Middle frontal gyrus (tissue), 1 donor: Measurements from ENCODE around the gene UBE2N.
"Not testable (repeated sequence)": the region's sequence is repeated elsewhere in the genome, so short reads cannot be mapped to it uniquely, and the experiment has no call there.

ENCODE experiments used
- DNase-seq: peaks from one replicate; pipeline ENCODE4 v3.0.0-alpha.2; 2015; ENCODE audit warnings: low spot score; ENCODE audit errors: extremely low spot score

Gene UBE2N

GRCh38 chr12:93380480-93381121 lies 61.1 kb downstream of the UBE2N start:
- no peak for DNase-seq

DNA sequence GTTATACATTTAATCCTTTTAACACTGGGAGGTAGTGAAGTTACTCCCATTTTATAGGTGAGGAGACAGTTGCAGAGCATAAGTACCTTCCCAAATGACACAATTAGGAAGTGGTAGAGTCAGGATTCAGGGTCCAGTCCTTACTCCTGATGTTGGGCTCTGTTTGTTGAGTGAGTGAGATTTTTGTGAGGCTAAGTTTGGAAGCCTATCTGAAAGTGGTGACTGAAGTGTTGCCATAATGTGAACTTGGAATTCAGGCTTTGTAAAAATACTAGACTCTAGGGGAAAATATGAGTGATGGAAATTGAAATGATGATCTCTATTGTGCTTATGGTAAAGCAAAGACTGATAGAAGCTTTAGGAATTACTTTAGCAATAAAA lies 61.8 kb downstream of the UBE2N start:
- DNase-seq: no peak

GRCh38 chr12:93379326-93379980 lies 62.3 kb downstream of the UBE2N start:
- DNase-seq: no peak

DNA sequence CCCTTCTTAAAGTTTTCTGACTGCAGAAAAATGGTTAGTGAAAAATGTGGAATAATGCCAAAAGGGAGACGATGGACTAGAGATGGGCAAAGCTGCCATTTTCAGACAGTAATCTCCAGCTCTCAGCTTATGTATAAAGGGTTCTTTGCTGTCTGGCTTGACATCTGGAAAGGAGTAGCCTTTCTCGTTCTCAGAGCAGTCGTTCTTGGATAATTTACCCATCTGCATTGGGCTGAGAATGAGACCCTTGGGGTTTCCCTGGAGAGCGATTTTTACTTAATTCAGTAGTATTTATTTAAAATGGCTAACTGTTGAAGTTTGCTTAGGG lies 62.8 kb downstream of the UBE2N start:
- DNase-seq: no peak

DNA sequence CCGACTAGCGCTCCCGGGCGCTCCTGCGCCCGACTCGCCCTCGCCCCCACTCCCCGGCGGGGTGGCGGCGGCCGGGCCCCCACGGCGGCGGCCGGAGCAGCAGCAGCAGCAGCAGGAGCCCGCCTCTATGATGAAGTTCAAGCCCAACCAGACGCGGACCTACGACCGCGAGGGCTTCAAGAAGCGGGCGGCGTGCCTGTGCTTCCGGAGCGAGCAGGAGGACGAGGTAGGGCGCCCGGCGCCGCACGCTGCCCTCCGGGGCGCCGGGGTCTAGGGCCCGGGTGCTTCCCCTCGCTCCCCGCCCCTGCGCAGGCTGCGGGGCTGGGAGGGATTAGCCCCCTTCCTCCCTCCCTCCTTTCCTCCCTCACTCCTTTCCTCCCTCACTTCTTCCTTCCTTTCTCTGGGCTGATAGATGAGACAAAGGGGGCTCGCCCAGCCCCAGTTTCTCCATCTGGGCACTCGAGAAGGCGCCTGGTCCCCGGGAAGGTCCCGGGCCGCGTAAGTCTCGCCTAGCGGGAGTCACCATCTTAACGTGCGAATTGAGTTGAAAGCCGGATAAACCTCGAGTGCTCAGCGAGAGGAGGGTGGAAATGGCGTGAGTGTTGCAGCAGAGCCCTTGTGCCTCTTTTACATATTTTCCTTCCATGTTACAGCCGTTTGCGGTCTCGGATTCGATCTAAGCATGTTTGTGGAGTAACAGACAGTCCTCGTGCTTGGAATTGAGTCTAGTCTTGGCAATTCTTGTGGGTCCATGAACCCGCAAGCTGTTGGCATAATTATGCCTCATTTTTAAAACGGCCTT lies 63.4 kb downstream of the UBE2N start:
- DNase-seq: not testable (repeated sequence)

DNA sequence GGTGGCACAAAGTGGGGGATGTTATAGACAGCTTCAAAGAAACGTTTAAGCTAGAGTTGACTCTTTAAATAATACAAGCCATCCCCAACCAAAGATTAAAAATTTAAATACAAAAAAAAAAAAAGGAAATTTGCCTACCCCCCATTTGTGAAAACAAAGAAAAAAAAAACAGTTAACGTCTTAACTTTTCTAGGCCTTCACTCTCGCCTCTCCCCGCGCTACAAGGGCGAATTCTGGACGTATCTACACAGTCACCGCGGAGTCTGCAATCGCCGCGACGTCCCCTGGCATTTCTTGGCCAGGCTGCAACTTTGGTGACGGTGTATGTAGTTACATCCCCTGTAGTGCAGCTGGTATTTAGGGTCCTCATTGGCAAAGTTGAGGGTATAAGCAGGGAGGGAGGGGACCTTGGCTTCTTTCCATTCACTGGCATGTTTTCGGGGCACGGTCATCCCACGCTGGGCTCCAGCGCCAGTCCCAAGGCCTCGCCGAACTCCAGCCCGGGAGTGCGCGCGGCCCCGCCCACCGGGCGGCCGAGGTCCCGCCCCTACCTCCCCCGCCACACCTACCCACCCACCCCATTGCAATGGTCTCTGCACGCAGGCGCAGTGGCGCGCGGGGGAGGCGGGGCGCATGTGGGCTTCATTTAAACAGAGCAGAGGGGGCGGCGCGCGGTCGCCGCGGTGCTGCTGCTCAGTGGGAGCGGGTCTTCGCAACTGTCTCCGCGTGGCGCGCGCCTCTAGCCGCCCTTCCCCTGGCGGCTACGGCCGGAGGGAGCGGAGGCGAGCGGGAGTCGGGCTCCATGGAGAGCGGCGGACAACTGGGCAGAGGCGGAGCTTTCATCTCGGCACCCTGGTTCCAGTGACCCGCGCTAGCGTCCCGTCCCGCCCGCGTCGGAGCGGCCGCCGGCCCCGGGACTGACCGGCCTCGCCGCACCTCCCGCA lies 64.2 kb downstream of the UBE2N start, which contains the start of gene NUDT4:
Gene NUDT4, plus strand, starts transcription at position 674 of the 944 bp plus-strand sequence. CDS start 398 bp downstream, outside the sequence.
- peak; percentile 87 for DNase-seq

GRCh38 chr12:93376436-93377251 lies 65.1 kb downstream of the UBE2N start:
- no peak for DNase-seq

DNA sequence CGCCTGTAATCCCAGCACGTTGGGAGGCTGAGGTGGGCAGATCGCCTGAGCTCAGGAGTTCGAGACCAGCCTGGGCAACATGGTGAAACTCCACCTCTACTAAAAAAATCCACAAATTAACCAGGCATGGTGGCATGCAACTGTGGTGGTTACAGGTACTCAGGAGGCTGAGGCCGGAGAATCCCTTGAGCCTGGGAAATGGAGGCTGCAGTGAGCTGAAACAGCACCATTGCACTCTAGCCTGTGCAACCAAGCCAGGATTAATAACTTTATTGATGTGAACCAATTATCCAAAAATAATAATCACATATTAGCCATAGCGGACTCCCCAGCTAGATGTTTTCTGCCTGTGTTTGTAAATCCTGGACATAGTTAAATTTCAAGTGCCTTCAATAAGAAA lies 65.8 kb downstream of the UBE2N start:
- no peak for DNase-seq

- no peak for DNase-seq
Measured at GRCh38 chr12:93373961-93374656, 67.6 kb downstream of the UBE2N start.

DNA sequence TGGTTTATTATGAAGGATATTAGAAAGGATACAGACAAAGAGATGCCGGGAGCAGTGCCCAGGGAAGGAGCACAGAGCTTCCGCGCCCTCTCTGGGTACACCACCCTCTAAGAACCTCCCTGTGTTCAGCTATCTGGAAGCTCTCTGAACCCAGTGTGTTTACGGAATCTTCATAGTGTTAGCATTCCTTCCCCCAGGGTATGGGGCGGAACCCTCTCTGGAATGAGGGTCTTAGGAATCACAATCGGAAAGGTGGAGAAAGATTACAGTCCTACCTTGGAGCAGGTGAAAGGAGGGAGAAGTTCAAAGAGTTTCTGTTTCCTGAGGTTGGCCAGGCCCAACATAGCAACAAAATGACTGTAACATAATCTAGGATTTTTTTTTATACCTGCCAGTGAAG lies 70.8 kb downstream of the UBE2N start:
- no peak for DNase-seq

DNA sequence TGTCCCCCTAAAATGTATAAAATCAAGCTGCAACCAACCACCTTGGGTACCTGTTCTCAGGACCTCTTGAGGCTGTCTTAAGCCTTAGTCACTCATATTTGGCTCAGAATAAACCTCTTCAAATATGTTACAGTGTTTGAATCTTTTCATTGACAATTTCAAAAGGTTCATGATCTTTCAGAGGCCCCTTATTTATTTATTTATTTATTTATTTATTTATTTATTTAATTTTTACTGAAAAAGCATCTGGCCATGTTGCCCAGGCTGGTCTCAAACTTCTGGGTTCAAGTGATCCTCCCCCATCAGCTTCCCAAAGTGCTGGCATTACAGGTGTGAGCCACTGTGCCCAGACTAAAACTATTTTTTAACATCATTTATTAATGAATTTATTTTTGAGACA lies 72.2 kb downstream of the UBE2N start:
- DNase-seq: no peak

DNA sequence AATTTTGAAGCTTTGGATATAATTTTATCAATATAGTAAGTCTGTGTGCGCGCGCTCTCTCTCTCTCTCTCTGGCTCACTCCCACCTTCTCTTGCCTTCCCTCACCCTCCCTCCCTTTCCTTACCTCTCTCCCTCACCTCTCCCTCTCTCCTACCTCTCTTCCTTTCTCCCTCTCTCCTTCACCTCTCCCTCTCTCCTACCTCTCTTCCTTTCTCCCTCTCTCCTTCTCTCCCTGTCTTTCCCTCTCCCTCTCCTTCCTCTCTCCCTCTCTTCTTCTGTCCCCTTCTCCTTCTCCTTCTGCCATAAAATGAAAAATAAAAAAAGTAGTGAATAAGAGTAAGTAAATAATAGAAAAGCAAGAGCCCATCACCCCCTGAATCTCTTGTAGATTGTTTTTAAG lies 73.0 kb downstream of the UBE2N start:
- DNase-seq: no peak

DNA sequence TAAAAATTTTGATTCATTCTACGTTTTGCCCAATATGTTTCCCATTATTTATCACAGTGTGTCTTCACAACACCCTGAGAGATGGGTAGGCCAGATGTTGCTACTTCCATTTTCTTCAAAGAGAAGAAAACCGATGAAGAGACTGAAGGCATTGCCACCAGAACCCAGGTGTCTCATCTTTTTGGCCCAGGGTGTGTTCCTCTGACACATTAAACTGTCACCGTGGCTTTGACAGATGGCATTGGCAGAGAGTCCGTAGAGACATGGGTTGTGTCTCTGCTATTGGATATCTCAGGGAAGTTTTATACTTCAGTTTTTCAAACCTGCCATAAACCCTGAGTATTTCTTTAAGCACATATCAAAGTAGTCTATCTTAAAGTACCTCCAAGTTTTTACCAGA lies 75.3 kb downstream of the UBE2N start:
- DNase-seq: no peak

DNA sequence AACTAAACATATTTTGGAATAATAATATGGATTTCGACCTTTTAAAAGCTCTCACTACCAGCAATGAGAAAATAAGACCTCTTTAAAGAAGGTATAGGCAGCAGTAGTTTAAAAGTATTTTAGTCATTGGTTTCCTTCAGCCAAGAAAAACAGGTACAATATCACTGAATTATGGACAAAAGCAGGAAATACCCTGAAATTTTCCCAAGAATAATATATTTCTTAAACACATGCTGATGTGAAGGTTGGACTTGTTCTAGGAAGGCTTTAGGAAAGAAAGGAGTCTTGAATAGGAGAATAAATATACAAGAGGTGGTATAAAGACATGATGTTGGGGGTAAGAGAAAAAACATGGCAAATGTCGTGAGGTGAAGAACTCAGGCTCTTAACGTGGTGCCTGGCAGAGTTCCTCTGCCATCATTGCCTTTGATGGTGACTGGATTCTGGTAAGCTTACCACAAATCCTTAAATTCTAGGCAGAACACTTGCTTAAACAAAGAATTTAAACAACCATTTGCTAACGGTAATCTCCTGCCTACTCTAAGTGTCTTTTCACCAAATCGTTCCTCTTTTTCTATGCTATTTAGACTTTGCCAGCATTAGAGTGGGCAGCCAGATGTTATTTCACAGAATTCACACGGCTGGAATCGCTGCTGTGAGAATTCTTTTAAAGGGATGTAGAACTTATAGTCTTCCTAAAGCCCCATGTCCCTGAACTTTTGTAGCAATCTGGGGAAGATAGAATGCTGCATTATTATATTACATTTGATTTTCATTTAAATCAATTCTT lies 75.9 kb downstream of the UBE2N start:
- no peak for DNase-seq

GRCh38 chr12:93363841-93364297 lies 77.9 kb downstream of the UBE2N start:
- no peak for DNase-seq

DNA sequence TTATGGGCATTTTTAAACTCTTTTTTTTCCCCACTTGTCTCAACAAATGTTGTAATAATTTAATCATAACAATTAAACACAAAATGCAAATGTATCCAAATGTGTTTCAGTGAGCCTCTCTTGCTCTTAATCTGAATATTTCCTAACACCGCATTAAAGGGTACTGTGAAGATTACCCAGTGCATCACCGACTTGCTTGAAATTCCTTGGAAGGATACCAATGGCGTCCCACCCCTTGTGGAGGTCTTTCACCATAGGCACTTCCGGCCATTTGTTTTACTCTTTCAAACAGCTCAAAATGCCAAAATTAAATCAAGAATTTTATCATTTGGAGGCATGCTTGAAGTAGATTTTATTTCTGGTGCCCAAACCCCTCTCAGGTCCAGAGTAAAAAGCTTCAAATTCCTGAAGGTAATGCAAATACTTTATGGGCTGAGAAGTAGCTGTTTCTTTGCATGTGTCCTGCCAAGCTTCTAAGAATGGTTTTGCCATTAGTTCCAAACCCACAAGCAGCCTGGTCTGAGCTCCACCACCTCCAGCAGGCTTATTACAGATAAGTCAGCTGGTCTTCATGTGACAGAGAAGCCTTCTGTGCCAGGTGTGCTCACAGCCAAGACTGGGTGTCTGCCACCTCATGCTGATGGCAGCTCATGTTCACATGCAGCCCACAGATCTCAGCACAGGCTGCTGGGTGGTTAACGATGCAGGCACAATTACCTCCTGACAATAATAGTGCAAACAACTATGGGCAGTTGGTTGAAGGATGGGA lies 80.4 kb downstream of the UBE2N start:
- no peak for DNase-seq

- DNase-seq: no peak
Measured at GRCh38 chr12:93360688-93361087, 81.1 kb downstream of the UBE2N start.

DNA sequence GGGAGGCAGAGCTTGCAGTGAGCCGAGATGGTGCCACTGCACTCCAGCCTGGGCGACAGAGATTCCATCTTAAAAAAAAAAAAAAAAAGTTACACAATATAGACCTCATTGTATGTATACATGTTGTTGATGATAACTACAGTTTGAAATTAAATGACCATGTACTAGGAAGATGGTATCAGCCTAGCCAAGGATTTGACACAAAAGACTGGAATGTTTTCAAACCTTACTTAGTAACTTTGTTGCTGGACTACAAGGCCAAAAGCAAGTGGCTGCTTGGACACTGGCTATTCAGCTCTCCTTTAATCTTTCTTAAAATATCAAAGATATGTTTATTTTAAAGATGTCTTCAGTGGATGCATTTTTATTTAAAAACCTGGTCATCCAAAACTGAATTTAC lies 82.9 kb downstream of the UBE2N start:
- DNase-seq: no peak
